ENCODE measurements around the gene SULT1A1.
"Not testable (repeated sequence)": the region's sequence is repeated elsewhere in the genome, so short reads cannot be mapped to it uniquely, and the experiment has no call there.

The SULT1A1 gene

GRCh38 chr16:28609631-28610594, at the start of gene SULT1A1:
Gene SULT1A1, minus strand, starts transcription at chr16:28610044. Its CDS starts 1,189 bp downstream, at chr16:28608855.
- TF ChIP-seq GATA2 (IDR thresholded peaks at IDR 0.05; ENCODE audit: low read depth, low read length) (no peak), GATA3 (IDR thresholded peaks at IDR 0.05; ENCODE audit: low read depth, low read length) (no peak)

GRCh38 chr16:28637765-28638164, 27.9 kb upstream of the SULT1A1 start, which contains the start of gene NPIPB8:
Gene NPIPB8, plus strand, starts transcription at chr16:28638065. Its CDS starts 296 bp downstream, at chr16:28638361.
- not testable (repeated sequence) for TF ChIP-seq GATA2, GATA3 (IDR thresholded peaks at IDR 0.05; ENCODE audit: low read depth, low read length)

GRCh38 chr16:28623172-28623711, 13.4 kb upstream of the SULT1A1 start:
- TF ChIP-seq GATA2 (IDR thresholded peaks at IDR 0.05; ENCODE audit: low read depth, low read length) (no peak), GATA3 (IDR thresholded peaks at IDR 0.05; ENCODE audit: low read depth, low read length) (no peak)

- no peak for TF ChIP-seq GATA3 (IDR thresholded peaks at IDR 0.05; ENCODE audit: low read depth, low read length)
- TF ChIP-seq GATA2 (IDR thresholded peaks at IDR 0.05; ENCODE audit: low read depth, low read length) = no peak
Observed at GRCh38 chr16:28621481-28622155, 11.8 kb upstream of the SULT1A1 start.

GRCh38 chr16:28617874-28618273, 8.0 kb upstream of the SULT1A1 start:
- TF ChIP-seq GATA2 (IDR thresholded peaks at IDR 0.05; ENCODE audit: low read depth, low read length) (no peak), GATA3 (IDR thresholded peaks at IDR 0.05; ENCODE audit: low read depth, low read length) (no peak)

GRCh38 chr16:28616636-28617035, 6.8 kb upstream of the SULT1A1 start:
- no peak for TF ChIP-seq GATA3 (IDR thresholded peaks at IDR 0.05; ENCODE audit: low read depth, low read length)
- no peak for TF ChIP-seq GATA2 (IDR thresholded peaks at IDR 0.05; ENCODE audit: low read depth, low read length)

- TF ChIP-seq GATA3 (IDR thresholded peaks at IDR 0.05; ENCODE audit: low read depth, low read length) = no peak
- TF ChIP-seq GATA2 (IDR thresholded peaks at IDR 0.05; ENCODE audit: low read depth, low read length) = no peak
Observed at GRCh38 chr16:28610595-28611191, 849 bp upstream of the SULT1A1 start.

GRCh38 chr16:28607116-28607623, 2.7 kb downstream of the SULT1A1 start:
- no peak for TF ChIP-seq GATA3 (IDR thresholded peaks at IDR 0.05; ENCODE audit: low read depth, low read length)
- no peak for TF ChIP-seq GATA2 (IDR thresholded peaks at IDR 0.05; ENCODE audit: low read depth, low read length)

GRCh38 chr16:28606291-28607115, 3.3 kb downstream of the SULT1A1 start:
- TF ChIP-seq GATA2 (IDR thresholded peaks at IDR 0.05; ENCODE audit: low read depth, low read length) (no peak), GATA3 (IDR thresholded peaks at IDR 0.05; ENCODE audit: low read depth, low read length) (no peak)

- TF ChIP-seq GATA2 (IDR thresholded peaks at IDR 0.05; ENCODE audit: low read depth, low read length) (no peak), GATA3 (IDR thresholded peaks at IDR 0.05; ENCODE audit: low read depth, low read length) (no peak)
Observed at GRCh38 chr16:28604186-28604565, 5.7 kb downstream of the SULT1A1 start.

GRCh38 chr16:28603381-28604185, 6.3 kb downstream of the SULT1A1 start:
- TF ChIP-seq GATA2 (IDR thresholded peaks at IDR 0.05; ENCODE audit: low read depth, low read length) = no peak
- no peak for TF ChIP-seq GATA3 (IDR thresholded peaks at IDR 0.05; ENCODE audit: low read depth, low read length)

GRCh38 chr16:28602529-28602928, 7.3 kb downstream of the SULT1A1 start:
- no peak for TF ChIP-seq GATA3 (IDR thresholded peaks at IDR 0.05; ENCODE audit: low read depth, low read length)
- TF ChIP-seq GATA2 (IDR thresholded peaks at IDR 0.05; ENCODE audit: low read depth, low read length) = no peak

Measured in SH-SY5Y (cell line).